Ovary (tissue), 9 donors: ENCODE measurements around the gene HNRNPLL. TPM values are rescaled to one million over a fixed set of nuclear protein-coding genes. Genes with fewer than 3 reads are reported as not detected.
"Not testable (repeated sequence)": the region's sequence is repeated elsewhere in the genome, so short reads cannot be mapped to it uniquely, and the experiment has no call there.

Source experiments
- DNase-seq, 5 donors: peaks; one replicate each; pipeline ENCODE4 v3.0.0-alpha.2; 2019 to 2020
- H3K27ac ChIP-seq, 2 donors: fragments of 200-600 bp; one replicate each; pipeline versions ENCODE4 v1.5.1 to v1.8.0; 2019 to 2022
- H3K27me3 ChIP-seq: fragments of 200-600 bp; one replicate; pipeline ENCODE4 v1.8.0; 2022
- H3K36me3 ChIP-seq: fragments of 200-600 bp; sonication (generic); one replicate; pipeline ENCODE4 v1.5.1; 2019
- H3K4me1 ChIP-seq: one replicate; pipeline ENCODE4 v1.8.1; 2013; ENCODE audit warnings: mild to moderate bottlenecking, moderate library complexity; ENCODE audit not compliant: insufficient read depth
- H3K4me3 ChIP-seq: fragments of 200-600 bp; sonication (generic); one replicate; pipeline ENCODE4 v1.5.1; 2017
- H3K9me3 ChIP-seq, 2 donors: fragments of 200-600 bp in 1 of 2; sonication (generic) in 1 of 2; one replicate each; pipeline versions ENCODE4 v1.5.1 to v1.8.1; 2013 to 2019; ENCODE audit warnings: mild to moderate bottlenecking in 1 of 2, moderate library complexity in 1 of 2
- EP300 ChIP-seq: sonication (generic); formaldehyde crosslinking; IDR thresholded peaks from one replicate; pipeline ENCODE4 v1.6.1; 2017; ENCODE audit warnings: antibody characterized with exemption
- POLR2A ChIP-seq: fragments of 450-650 bp; IDR thresholded peaks from one replicate; pipeline ENCODE4 v1.6.1; 2017; ENCODE audit warnings: antibody characterized with exemption, mild to moderate bottlenecking, moderate library complexity
- WGBS, 3 donors: extraction: QIAGEN DNeasy Blood & Tissue Kit in 1 of 3; methylation state at CpG; one replicate each; pipeline versions ENCODE4 v1.1.5 to v1.1.7; 2013 to 2017; 5-methylcytosine and 5-hydroxymethylcytosine counted together
- intact Hi-C, 4 donors: fragments of 100-400 bp; cut with DNase I; formaldehyde crosslinking; loops; one replicate each; pipeline versions ENCODE4 v1.11.0 to v1.15.1; 2022 to 2023
- polyA plus RNA-seq, 2 donors: library from polyadenylated mRNA; stranded (reverse); fragments of 200-250 nt in 1 of 2; fragments of 350-450 nt in 1 of 2; fragmentation: Illumina TruSeq in 1 of 2; extraction: RNeasy Lipid Tissue Mini Kit (QIAGEN cat#74804) in 1 of 2; gene quantifications; one replicate each; pipeline ENCODE4 v1.2.3, GENCODE V29; 2013 to 2014
- total RNA-seq, 7 donors: library from RNA; depleted of rRNA in 2 of 7; stranded (reverse); fragments of >200 nt in 2 of 7; fragmentation: NEBNext Ultra II Directional in 3 of 7; extraction: Animal tissue kit (Norgen Biotek cat#: 25700) in 3 of 7; gene quantifications; one replicate each; pipeline versions ENCODE4 v1.1.0 to v1.2.4, GENCODE V29; 2016 to 2023
- TF ChIP-seq, protein P1 (sequence below), 3 donors: fragments of 450-650 bp in 2 of 3; fragments of 200-600 bp in 1 of 3; IDR thresholded peaks; one replicate each; pipeline versions ENCODE4 v1.5.1 to v1.8.0; 2016 to 2022; ENCODE audit warnings: antibody characterized with exemption in 3 of 3, mild to moderate bottlenecking in 1 of 3
- donor health status: DM: no; HTN: no; CAD: no; lungs with moderate emphysema.
- donor health status: DM: no; HTN: no; CAD: no.
- donor health status: Bipolar disorder and iron deficiency.
- donor health status: DM: yes; HTN: yes; CAD: no.
- donor health status: DM: no; HTN: no; CAD: no.
- donor health status: DM: yes; HTN: yes; CAD: no.

Gene HNRNPLL
- total and polyA plus RNA-seq, 9 donors = 19.1 to 59.2 (median 47.1) TPM

DNA sequence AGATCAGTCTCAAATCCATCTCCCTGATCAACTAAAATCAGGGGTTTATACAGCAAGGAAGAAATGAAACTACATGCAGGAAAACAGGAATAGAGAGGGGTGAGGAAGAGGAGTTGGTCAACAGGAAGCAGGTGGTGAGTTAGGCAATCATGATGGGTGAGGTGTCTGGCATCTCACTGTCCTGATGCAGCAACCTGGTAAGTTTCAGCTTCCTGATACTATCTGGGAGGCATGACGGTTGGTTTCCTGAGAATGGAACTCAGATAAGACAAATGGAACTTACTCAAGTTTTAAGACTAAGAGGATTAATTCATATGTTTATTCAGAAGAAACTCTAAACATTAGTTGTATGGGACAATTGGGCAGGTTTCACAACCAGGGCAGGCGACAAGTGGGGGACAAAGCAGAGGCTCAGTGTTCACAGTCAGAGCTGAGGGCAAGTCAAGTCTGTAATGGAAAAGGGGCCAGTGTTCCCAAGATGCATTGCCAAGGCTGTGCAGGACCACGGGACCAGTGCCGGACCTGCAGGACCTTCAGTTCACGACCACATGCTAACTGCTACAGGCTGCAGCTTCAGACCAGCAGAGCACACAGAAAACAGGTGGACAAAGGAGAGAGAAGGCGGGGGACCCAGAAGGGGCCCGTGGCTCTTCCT, 45.5 kb upstream of the HNRNPLL start:
- Histone ChIP-seq H3K27me3 (no peaks in the 10 kb centered on the region), H3K4me3 (no peak overlapping the region), H3K36me3 (no peaks in the 10 kb centered on the region), H3K9me3 (no peaks in the 10 kb centered on the region), H3K4me1 (no peaks in the 10 kb centered on the region), H3K27ac (no peak overlapping the region)
- TF ChIP-seq EP300 (no peak), POLR2A (no peak)
- TF ChIP-seq, protein P1, sequence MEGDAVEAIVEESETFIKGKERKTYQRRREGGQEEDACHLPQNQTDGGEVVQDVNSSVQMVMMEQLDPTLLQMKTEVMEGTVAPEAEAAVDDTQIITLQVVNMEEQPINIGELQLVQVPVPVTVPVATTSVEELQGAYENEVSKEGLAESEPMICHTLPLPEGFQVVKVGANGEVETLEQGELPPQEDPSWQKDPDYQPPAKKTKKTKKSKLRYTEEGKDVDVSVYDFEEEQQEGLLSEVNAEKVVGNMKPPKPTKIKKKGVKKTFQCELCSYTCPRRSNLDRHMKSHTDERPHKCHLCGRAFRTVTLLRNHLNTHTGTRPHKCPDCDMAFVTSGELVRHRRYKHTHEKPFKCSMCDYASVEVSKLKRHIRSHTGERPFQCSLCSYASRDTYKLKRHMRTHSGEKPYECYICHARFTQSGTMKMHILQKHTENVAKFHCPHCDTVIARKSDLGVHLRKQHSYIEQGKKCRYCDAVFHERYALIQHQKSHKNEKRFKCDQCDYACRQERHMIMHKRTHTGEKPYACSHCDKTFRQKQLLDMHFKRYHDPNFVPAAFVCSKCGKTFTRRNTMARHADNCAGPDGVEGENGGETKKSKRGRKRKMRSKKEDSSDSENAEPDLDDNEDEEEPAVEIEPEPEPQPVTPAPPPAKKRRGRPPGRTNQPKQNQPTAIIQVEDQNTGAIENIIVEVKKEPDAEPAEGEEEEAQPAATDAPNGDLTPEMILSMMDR (IDR thresholded peaks at IDR 0.05) = no peak
- WGBS, 3 donors = 82 to 89% (median 87%) methylated on average over 7 of the region's 7 CpGs
- DNase-seq = no peak
- intact Hi-C loops = no loop called here

DNA sequence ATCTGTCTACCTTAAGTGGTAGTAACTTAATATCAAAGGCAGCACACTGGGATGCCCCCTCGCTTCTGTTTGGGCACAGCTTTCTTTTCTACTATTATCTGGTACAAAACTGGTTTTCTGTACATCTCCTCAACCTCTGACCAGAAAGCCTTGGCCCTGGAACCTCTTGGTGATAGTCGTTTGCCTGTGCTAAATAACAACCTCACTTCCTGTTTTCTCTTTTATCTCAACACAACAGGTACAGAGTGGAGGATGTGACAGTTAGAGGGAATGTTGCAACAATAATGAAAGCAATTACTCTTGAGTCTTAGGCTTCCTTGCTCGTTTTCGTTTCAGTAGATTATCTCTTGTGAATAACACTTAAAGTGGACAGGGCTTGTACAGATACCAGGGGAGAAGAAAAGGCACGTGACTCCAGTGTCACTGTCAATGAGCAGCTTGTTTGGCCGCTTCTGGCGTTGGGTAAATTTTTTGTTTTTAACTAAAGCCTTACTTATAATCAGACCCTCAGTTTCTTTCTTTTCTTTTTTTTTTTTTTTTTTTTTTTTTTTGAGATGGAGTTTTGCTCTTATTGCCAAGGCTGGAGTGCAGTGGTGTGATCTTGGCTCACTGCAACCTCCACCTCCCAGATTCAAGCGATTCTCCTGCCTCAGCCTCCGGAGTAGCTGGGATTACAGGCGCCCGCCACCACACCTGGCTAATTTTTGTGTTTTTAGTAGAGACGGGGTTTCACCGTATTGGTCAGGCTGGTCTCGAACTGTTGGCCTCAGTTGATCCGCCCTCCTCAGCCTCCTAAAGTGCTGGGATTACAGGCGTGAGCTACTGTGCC, 41.2 kb upstream of the HNRNPLL start:
- H3K27me3 ChIP-seq, DNase-seq, intact Hi-C loops, H3K27ac ChIP-seq, H3K4me1 ChIP-seq, H3K9me3 ChIP-seq, H3K4me3 ChIP-seq, H3K36me3 ChIP-seq: not testable (repeated sequence)
- WGBS, 3 donors = 89 to 90% (median 89%) methylated on average over 16 of the region's 16 CpGs

DNA sequence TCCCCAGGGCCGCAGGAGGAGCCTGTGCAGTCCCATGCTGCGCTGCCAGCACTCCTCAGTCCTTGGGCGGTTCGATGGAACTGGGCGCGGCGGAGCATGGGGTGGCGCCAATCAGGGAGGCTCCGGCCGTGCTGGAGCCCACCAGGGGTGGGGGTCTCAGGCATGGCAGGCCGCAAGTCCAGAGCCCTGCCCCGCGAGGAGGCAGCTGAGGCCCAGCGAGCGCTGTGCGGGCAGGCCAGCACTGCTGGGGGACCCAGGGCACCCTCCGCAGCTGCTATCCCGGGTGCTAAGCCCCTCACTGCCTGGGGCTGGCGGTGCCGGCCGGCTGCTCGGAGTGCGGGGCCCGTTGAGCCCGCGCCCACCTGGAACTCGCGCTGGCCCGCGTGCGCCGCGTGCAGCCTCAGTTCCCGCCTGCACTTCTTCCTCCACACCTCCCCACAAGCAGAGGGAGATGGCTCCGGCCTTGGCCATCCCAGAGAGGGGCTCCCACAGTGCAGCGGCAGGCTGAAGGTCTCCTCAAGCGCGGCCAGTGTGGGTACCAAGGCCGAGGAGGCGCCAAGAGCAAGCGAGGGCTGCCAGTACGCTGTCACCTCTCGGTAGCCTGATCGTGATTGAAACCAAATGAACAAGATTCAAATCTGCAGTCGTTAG, 40.4 kb upstream of the HNRNPLL start:
- TF ChIP-seq, protein P1 (IDR thresholded peaks at IDR 0.05) = no peak
- TF ChIP-seq EP300 = no peak
- TF ChIP-seq POLR2A = no peak
- 96 to 97% (median 97%) methylated on average over 36 to 45 of the region's 45 CpGs for WGBS, 3 donors
- intact Hi-C loops = no loop called here

DNA sequence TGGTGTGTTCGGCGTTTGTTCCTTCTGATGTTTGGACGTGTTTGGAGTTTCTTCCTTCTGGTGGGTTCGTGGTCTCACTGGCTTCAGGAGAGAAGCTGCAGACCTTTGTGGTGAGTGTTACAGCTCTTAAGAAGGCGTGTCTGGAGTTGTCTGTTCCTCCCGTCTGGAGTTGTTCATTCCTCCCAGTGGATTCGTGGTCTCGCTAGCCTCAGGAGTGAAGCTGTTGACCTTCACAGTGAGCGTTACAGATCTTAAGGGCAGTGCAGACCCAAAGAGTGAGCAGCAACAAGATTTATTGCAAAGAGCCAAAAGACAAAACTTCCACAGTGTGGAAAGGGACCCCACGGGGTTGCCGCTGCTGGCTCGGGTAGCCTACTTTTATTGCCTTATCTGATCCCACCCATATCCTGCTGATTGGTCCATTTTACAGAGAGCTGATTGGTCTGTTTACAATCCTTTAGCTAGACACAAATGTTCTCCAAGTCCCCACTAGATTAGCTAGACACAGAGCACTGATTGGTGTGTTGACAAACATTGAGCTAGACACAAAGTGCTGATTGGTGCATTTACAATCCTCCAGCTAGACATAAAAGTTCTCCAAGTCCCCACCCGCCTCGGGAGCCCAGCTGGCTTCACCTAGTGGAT, 39.8 kb upstream of the HNRNPLL start:
- WGBS, 3 donors = 81 to 84% (median 83%) methylated on average over 14 of the region's 14 CpGs
- H3K4me3 ChIP-seq, DNase-seq, H3K36me3 ChIP-seq, H3K27ac ChIP-seq, intact Hi-C loops, H3K27me3 ChIP-seq, H3K4me1 ChIP-seq, H3K9me3 ChIP-seq: not testable (repeated sequence)

More for the DNA sequence above, 40.4 kb upstream of the HNRNPLL start:
- Histone ChIP-seq H3K27ac (no peak overlapping the region), H3K9me3 (no peaks in the 10 kb centered on the region), H3K27me3 (no peaks in the 10 kb centered on the region), H3K4me3 (no peak overlapping the region), H3K36me3 (no peaks in the 10 kb centered on the region), H3K4me1 (no peaks in the 10 kb centered on the region)
- no peak for DNase-seq

DNA sequence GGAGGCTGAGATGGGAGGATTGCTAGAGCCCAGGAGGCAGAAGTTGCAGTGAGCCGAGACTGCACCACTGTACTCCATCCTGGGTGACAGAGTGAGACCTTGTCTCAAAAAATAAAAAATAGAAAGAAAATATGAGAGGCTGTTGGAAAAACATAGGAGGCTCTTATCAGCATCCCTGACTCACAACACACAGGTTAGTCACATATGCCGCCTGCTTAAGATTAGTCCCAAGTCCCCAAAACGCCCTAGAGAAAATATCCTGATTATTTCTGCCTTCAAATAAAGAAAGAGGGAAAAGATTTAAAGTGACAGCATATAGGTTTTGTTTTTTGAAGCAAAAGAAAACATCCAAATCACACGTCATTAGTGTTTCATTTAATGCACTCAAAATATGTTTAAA, 33.3 kb upstream of the HNRNPLL start:
- Histone ChIP-seq H3K4me1 (no peaks in the 10 kb centered on the region), H3K9me3 (no peaks in the 10 kb centered on the region), H3K4me3 (no peak overlapping the region), H3K27ac (no peak overlapping the region), H3K27me3 (no peaks in the 10 kb centered on the region), H3K36me3 (no peaks in the 10 kb centered on the region)
- intact Hi-C loops = no loop called here
- TF ChIP-seq POLR2A = no peak
- TF ChIP-seq, protein P1 (IDR thresholded peaks at IDR 0.05) = no peak
- no peak for TF ChIP-seq EP300
- 74 to 82% (median 79%) methylated on average over 4 of the region's 4 CpGs for WGBS, 3 donors
- no peak for DNase-seq
